LNCAP (cell line): ENCODE results near the gene GPC5.

ENCODE experiments used
- TF ChIP-seq, protein P1 (sequence below): fragments of 450-650 bp; IDR thresholded peaks from 2 replicates; pipeline ENCODE4 v1.5.1; 2017; ENCODE audit warnings: mild to moderate bottlenecking

Gene GPC5

DNA sequence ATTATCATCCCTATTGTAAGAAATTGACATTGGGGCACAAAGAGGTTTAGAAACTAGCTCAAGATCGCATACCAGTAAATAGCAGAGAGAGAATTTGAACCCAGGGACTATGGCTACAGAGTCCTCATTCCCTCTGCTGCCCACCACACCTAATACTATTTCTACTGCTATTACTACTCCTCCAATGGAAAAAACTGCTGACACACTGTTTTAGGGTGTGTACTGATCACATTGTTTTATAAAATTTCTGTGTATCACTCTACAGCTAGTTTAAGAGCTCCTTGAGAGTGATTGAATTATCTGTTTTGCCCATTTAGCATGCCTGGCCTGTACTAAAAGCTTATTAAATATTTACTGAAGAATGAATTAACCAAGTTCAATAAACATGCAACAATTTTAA, 552.4 kb downstream of the GPC5 start:
- TF ChIP-seq, protein P1, sequence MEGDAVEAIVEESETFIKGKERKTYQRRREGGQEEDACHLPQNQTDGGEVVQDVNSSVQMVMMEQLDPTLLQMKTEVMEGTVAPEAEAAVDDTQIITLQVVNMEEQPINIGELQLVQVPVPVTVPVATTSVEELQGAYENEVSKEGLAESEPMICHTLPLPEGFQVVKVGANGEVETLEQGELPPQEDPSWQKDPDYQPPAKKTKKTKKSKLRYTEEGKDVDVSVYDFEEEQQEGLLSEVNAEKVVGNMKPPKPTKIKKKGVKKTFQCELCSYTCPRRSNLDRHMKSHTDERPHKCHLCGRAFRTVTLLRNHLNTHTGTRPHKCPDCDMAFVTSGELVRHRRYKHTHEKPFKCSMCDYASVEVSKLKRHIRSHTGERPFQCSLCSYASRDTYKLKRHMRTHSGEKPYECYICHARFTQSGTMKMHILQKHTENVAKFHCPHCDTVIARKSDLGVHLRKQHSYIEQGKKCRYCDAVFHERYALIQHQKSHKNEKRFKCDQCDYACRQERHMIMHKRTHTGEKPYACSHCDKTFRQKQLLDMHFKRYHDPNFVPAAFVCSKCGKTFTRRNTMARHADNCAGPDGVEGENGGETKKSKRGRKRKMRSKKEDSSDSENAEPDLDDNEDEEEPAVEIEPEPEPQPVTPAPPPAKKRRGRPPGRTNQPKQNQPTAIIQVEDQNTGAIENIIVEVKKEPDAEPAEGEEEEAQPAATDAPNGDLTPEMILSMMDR = no peak

DNA sequence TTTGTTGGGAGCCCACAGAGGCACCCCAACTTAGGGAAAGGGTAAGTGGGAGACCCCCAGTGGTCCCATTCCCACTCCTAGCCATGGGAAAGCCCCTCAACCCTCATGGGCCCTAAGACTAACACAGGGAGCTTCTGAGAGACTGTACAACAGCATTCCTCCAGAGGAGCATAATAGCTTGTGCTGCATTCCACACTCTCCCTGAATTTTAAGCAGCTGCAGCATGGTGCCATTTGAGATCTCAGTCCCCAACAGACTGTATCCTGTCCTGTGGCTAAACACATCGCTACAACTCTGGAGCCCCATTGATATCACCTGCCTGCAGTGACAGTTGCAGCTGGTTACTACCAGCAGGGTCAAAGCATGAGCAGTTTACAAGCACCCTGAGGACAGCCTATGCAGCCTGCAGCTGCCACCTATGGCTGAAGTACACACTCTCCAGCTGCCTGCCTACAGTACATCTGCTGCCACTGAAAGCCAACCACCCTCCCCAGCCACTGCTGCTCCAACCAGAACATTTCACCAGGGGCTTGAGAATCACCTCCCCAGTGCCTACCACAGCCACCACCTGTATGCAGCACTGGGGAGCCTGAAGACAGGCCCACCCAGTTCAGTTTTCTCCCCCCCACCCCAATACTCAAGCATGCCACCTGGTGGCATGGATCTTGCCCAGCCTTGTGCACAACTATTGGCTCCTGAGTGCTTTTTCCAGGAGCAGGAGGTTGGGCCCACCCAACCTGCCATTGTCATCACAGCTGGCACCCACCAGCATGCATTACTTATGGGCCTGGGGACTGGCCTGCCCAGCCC, 557.3 kb downstream of the GPC5 start:
- TF ChIP-seq, protein P1 = no peak

DNA sequence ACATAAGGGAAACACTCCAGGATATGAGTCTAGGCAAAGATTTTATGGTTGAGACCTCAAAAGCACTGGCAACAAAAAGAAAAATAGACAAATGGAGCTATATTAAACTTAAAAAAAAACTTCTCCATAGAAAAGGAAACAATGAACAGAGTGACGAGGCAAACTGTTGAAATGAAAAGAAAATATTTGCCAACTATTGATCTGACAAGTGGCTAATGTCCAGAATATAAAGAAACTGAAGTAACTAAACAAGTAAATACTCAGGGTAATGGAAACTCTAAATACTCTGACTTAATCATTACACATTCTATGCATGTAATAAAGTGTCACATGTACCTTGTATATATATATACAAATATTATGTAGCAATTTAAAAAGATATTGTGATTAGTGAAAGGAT, 562.5 kb downstream of the GPC5 start:
- TF ChIP-seq, protein P1 = no peak

DNA sequence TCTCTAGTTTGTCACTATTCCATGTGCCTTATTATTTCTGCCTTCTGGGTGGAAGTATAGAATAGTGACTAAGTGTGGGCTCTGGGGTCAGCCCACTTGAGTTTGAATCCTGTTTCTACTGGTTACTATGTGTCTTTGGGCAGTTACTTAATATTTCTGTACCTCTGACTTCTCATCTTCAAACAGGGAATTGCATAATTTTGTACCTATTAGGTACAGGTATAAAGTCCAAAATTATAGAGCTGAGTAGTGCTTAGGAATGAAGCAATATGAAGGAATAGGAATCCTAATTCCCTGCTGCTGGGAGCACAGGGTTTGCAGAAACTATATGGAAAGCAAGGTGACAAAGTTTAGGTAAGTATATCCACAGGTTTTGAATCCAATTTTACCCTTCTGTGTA, 564.5 kb downstream of the GPC5 start:
- TF ChIP-seq, protein P1 = no peak

DNA sequence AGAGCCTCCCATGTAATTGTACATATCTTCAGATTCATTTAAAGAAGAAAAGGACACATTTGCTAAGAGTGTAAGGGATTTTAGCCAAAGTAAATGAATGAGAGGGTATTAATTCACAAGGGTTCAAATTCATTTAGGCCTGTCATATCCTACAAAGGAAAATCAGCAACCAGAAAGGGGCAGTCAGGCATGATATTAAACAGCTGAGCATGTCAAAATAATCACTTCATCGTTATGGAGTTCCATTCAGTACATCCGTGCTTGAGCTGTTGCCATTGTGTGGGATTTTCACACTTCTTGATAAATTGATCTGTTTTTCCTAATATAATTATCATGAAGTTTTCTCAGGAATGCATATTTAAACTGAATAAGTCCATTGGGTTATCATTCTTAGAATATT, 567.1 kb downstream of the GPC5 start:
- TF ChIP-seq, protein P1 = no peak

DNA sequence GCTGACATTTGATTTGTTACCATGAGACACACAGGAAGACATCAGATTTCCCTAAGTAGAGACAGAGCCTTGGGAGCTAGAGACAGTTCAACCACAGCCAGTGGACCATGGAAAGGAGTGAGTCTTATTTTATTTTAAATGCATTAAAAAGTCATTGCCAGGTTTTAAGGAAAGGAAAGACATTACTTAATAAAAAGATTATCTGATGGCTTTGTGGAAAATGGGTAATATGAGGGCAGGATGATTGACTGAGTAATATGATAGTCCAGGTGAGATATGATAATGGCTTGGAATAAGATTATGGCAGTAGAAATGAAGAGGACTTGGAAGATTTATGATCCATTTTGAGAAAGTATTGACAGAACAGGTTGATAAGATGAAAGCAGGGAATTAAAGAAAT, 580.1 kb downstream of the GPC5 start:
- TF ChIP-seq, protein P1 = no peak

DNA sequence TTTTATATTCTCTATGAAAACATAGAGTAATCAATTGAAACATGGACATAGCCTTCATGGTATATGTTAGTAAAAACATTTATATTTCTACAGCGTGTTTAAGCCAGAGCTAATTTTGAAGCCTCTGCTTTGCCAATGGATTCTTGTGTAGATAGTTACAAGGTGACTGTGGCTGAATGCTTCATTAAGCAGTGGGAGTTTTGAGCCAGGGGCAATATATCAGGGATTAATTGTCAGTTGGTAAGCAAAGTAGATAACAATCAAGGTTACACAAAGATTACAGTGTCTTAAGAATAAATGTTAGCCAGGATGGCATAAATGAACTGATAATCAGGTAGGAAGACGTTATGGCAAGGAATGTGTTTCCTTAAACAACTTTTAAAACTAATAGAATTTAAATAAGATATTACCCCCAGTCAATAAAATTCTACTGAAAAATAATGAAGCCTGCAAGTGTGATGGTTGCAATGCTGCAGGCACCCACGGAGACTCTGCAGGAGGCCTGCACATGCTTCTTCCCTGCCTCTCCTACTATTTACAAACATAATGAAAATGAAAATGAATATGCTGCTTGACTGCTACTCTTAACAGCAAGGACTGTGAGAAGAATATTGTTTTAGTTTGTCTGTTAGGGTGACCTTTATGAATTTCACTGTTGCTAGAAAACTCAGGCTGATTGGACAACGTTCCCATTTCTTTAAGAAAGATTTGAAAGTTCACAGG, 588.5 kb downstream of the GPC5 start:
- TF ChIP-seq, protein P1 = no peak
